Duodenal mucosa (tissue), 2 donors: ENCODE measurements around the gene FBXO38.

Experiments
- H3K27ac ChIP-seq: one replicate; pipeline ENCODE4 v1.7.0; 2013; ENCODE audit warnings: low read depth, low read length
- H3K27me3 ChIP-seq, 2 donors: one replicate each; pipeline ENCODE4 v1.7.0; 2013; ENCODE audit warnings: low read length in 2 of 2, control low read depth in 1 of 2; ENCODE audit not compliant: insufficient read depth in 2 of 2, control insufficient read depth in 1 of 2
- H3K36me3 ChIP-seq, 2 donors: one replicate each; pipeline ENCODE4 v1.7.0; 2013; ENCODE audit warnings: low read length in 2 of 2, control low read depth in 1 of 2; ENCODE audit not compliant: insufficient read depth in 2 of 2, control insufficient read depth in 1 of 2
- H3K4me1 ChIP-seq, 2 donors: one replicate each; pipeline ENCODE4 v1.7.0; 2013; ENCODE audit warnings: low read length in 2 of 2, control low read depth in 1 of 2; ENCODE audit not compliant: insufficient read depth in 2 of 2, control insufficient read depth in 1 of 2
- H3K4me3 ChIP-seq, 2 donors: one replicate each; pipeline ENCODE4 v1.7.0; 2013; ENCODE audit warnings: low read length in 2 of 2, low read depth in 1 of 2
- H3K9ac ChIP-seq, 2 donors: one replicate each; pipeline ENCODE4 v1.7.0; 2013; ENCODE audit warnings: low read length in 2 of 2, low read depth in 1 of 2
- H3K9me3 ChIP-seq, 2 donors: one replicate each; pipeline ENCODE4 v1.7.0; 2013; ENCODE audit warnings: low read length in 2 of 2, control low read depth in 1 of 2; ENCODE audit not compliant: control insufficient read depth in 1 of 2

FBXO38 gene

GRCh38 chr5:148382961-148383360, 797 bp upstream of the FBXO38 start:
- H3K4me3 ChIP-seq, result peak overlapping the region; percentile 87 to 88
- peak overlapping the region; percentile 89 to 98 for H3K9ac ChIP-seq
- H3K4me1 ChIP-seq, result peaks cover 19 to 26% of the 10 kb centered on the region in 2 donors
- H3K36me3 ChIP-seq, result no peaks in the 10 kb centered on the region
- H3K9me3 ChIP-seq, result peaks cover 0 to 6% of the 10 kb centered on the region in 2 donors
- H3K27ac ChIP-seq, result no peak overlapping the region
- no peaks in the 10 kb centered on the region for H3K27me3 ChIP-seq

- Histone ChIP-seq H3K36me3 (no peaks in the 10 kb centered on the region), H3K27ac (peak overlapping the region; percentile 85), H3K9me3 (no peaks in the 10 kb centered on the region), H3K27me3 (no peaks in the 10 kb centered on the region), H3K4me3 (peak overlapping the region; percentile 87 to 88), H3K4me1 (peaks cover 19 to 26% of the 10 kb centered on the region in 2 donors), H3K9ac (peak overlapping the region; percentile 89 to 98)
These were observed 601 bp downstream of the FBXO38 start for GRCh38 chr5:148384380-148384737.

GRCh38 chr5:148385094-148385493, 1.3 kb downstream of the FBXO38 start:
- H3K27ac ChIP-seq, result no peak overlapping the region
- H3K4me1 ChIP-seq, result peaks cover 19 to 26% of the 10 kb centered on the region in 2 donors
- H3K27me3 ChIP-seq, result no peaks in the 10 kb centered on the region
- no peaks in the 10 kb centered on the region for H3K9me3 ChIP-seq
- H3K4me3 ChIP-seq, result peak overlapping the region; percentile 87 to 88
- H3K36me3 ChIP-seq, result no peaks in the 10 kb centered on the region
- H3K9ac ChIP-seq, result no peak overlapping the region

- Histone ChIP-seq H3K4me3 (no peak overlapping the region), H3K27ac (no peak overlapping the region), H3K9me3 (no peaks in the 10 kb centered on the region), H3K9ac (no peak overlapping the region), H3K36me3 (no peaks in the 10 kb centered on the region), H3K27me3 (no peaks in the 10 kb centered on the region), H3K4me1 (peaks cover 19 to 32% of the 10 kb centered on the region in 2 donors)
These were observed 2.3 kb downstream of the FBXO38 start for GRCh38 chr5:148386041-148386440.

- Histone ChIP-seq H3K9ac (no peak overlapping the region), H3K27me3 (no peaks in the 10 kb centered on the region), H3K4me1 (peaks cover 19 to 36% of the 10 kb centered on the region in 2 donors), H3K27ac (no peak overlapping the region), H3K9me3 (no peaks in the 10 kb centered on the region), H3K36me3 (no peaks in the 10 kb centered on the region), H3K4me3 (no peak overlapping the region)
These were observed 3.6 kb downstream of the FBXO38 start for GRCh38 chr5:148387325-148387724.

GRCh38 chr5:148388696-148389095, 4.9 kb downstream of the FBXO38 start:
- H3K36me3 ChIP-seq, result no peaks in the 10 kb centered on the region
- H3K27me3 ChIP-seq, result no peaks in the 10 kb centered on the region
- no peak overlapping the region for H3K4me3 ChIP-seq
- H3K9ac ChIP-seq, result no peak overlapping the region
- no peak overlapping the region for H3K27ac ChIP-seq
- H3K4me1 ChIP-seq, result peaks cover 27 to 44% of the 10 kb centered on the region in 2 donors
- no peaks in the 10 kb centered on the region for H3K9me3 ChIP-seq

GRCh38 chr5:148390914-148391313, 7.2 kb downstream of the FBXO38 start:
- Histone ChIP-seq H3K27me3 (no peaks in the 10 kb centered on the region), H3K36me3 (peaks cover 0 to 7% of the 10 kb centered on the region in 2 donors), H3K4me3 (no peak overlapping the region), H3K9me3 (no peaks in the 10 kb centered on the region), H3K27ac (no peak overlapping the region), H3K4me1 (peaks cover 13 to 35% of the 10 kb centered on the region in 2 donors), H3K9ac (no peak overlapping the region)

GRCh38 chr5:148391422-148391821, 7.7 kb downstream of the FBXO38 start:
- peaks cover 0 to 7% of the 10 kb centered on the region in 2 donors for H3K36me3 ChIP-seq
- no peaks in the 10 kb centered on the region for H3K27me3 ChIP-seq
- peaks cover 12 to 30% of the 10 kb centered on the region in 2 donors for H3K4me1 ChIP-seq
- no peak overlapping the region for H3K4me3 ChIP-seq
- no peaks in the 10 kb centered on the region for H3K9me3 ChIP-seq
- H3K27ac ChIP-seq, result no peak overlapping the region
- no peak overlapping the region for H3K9ac ChIP-seq

GRCh38 chr5:148393390-148393741, 9.6 kb downstream of the FBXO38 start:
- no peak overlapping the region for H3K27ac ChIP-seq
- peaks cover 0 to 11% of the 10 kb centered on the region in 2 donors for H3K36me3 ChIP-seq
- H3K27me3 ChIP-seq, result no peaks in the 10 kb centered on the region
- peaks cover 17 to 39% of the 10 kb centered on the region in 2 donors for H3K4me1 ChIP-seq
- H3K9ac ChIP-seq, result no peak overlapping the region
- H3K4me3 ChIP-seq, result no peak overlapping the region
- no peaks in the 10 kb centered on the region for H3K9me3 ChIP-seq

GRCh38 chr5:148394587-148395019, 10.8 kb downstream of the FBXO38 start:
- no peaks in the 10 kb centered on the region for H3K27me3 ChIP-seq
- H3K36me3 ChIP-seq, result peaks cover 0 to 21% of the 10 kb centered on the region in 2 donors
- peaks cover 17 to 39% of the 10 kb centered on the region in 2 donors for H3K4me1 ChIP-seq
- H3K9me3 ChIP-seq, result no peaks in the 10 kb centered on the region
- H3K27ac ChIP-seq, result no peak overlapping the region
- no peak overlapping the region for H3K9ac ChIP-seq
- no peak overlapping the region for H3K4me3 ChIP-seq

GRCh38 chr5:148395031-148395430, 11.3 kb downstream of the FBXO38 start:
- Histone ChIP-seq H3K9me3 (no peaks in the 10 kb centered on the region), H3K4me1 (peaks cover 17 to 39% of the 10 kb centered on the region in 2 donors), H3K4me3 (no peak overlapping the region), H3K36me3 (peaks cover 0 to 25% of the 10 kb centered on the region in 2 donors), H3K27me3 (no peaks in the 10 kb centered on the region), H3K27ac (no peak overlapping the region), H3K9ac (no peak overlapping the region)
